GM18499 (cell line): ENCODE data around the gene SYT12.
"Not testable (repeated sequence)": the region's sequence is repeated elsewhere in the genome, so short reads cannot be mapped to it uniquely, and the experiment has no call there.

Experiments
- ATAC-seq: cut with Tn5 transposase; IDR thresholded peaks from one replicate; pipeline ENCODE4 v1.9.1; 2021; ENCODE audit warnings: moderate number of reproducible peaks; ENCODE audit not compliant: insufficient read depth, unreplicated experiment

SYT12 gene

GRCh38 chr11:67022961-67023956, at the start of gene SYT12:
SYT12 (plus strand) TSS chr11:67023134; CDS start chr11:67030145, 7,011 bp downstream.
- ATAC-seq = no peak

- no peak for ATAC-seq
Measured at GRCh38 chr11:66973956-66974580, 48.9 kb upstream of the SYT12 start.

GRCh38 chr11:66974724-66975404, 48.1 kb upstream of the SYT12 start, which contains the start of gene C11orf86:
C11orf86 (plus strand) TSS chr11:66975304; CDS start chr11:66975363, 59 bp downstream.
- no peak for ATAC-seq

- no peak for ATAC-seq
Measured at GRCh38 chr11:66975405-66976027, 47.4 kb upstream of the SYT12 start.

GRCh38 chr11:66976028-66976467, 46.9 kb upstream of the SYT12 start:
- ATAC-seq = no peak

- no peak for ATAC-seq
Measured at GRCh38 chr11:66976925-66977324, 46.0 kb upstream of the SYT12 start.

- ATAC-seq = no peak
Measured at GRCh38 chr11:66978229-66978628, 44.7 kb upstream of the SYT12 start.

- no peak for ATAC-seq
Measured at GRCh38 chr11:66978717-66979116, 44.2 kb upstream of the SYT12 start.

GRCh38 chr11:66979336-66979980, 43.5 kb upstream of the SYT12 start:
- no peak for ATAC-seq

GRCh38 chr11:66981976-66982578, 40.9 kb upstream of the SYT12 start:
- ATAC-seq = no peak

GRCh38 chr11:66983275-66983924, 39.5 kb upstream of the SYT12 start:
- no peak for ATAC-seq

GRCh38 chr11:66985508-66986177, 37.3 kb upstream of the SYT12 start:
- no peak for ATAC-seq

- no peak for ATAC-seq
Measured at GRCh38 chr11:66986178-66986545, 36.8 kb upstream of the SYT12 start.

- ATAC-seq = no peak
Measured at GRCh38 chr11:66987158-66987620, 35.7 kb upstream of the SYT12 start.

GRCh38 chr11:66987924-66988637, 34.9 kb upstream of the SYT12 start:
- ATAC-seq = no peak

- ATAC-seq = not testable (repeated sequence)
Measured at GRCh38 chr11:66988741-66989140, 34.2 kb upstream of the SYT12 start.

GRCh38 chr11:66989360-66989759, 33.6 kb upstream of the SYT12 start:
- not testable (repeated sequence) for ATAC-seq

GRCh38 chr11:66992041-66992440, 30.9 kb upstream of the SYT12 start:
- ATAC-seq = no peak
